GM12878 (cell line): ENCODE data around the gene ZNF462. TPM values are rescaled to one million over a fixed set of nuclear protein-coding genes. Genes with fewer than 3 reads are reported as not detected.

Experiments used
- BCL11A ChIP-seq: IDR thresholded peaks from 2 replicates; pipeline ENCODE4 v1.6.1; 2011; ENCODE audit warnings: low read depth, low read length
- CBFB ChIP-seq: IDR thresholded peaks from 2 replicates; pipeline ENCODE4 v1.6.1; 2016; ENCODE audit warnings: antibody characterized with exemption, low read depth
- CBX5 ChIP-seq: sonication (generic); IDR thresholded peaks from 2 replicates; pipeline ENCODE4 v1.6.1; 2016; ENCODE audit warnings: low read depth, moderate library complexity, mild to moderate bottlenecking, inconsistent platforms
- CREB1 ChIP-seq: IDR thresholded peaks from 2 replicates; pipeline ENCODE4 v1.6.1; 2012; ENCODE audit warnings: low read depth, mild to moderate bottlenecking, inconsistent platforms
- HDAC2 ChIP-seq: fragments of 200-600 bp; sonication (generic); IDR thresholded peaks from 2 replicates; pipeline ENCODE4 v1.6.1; 2017
- IRF3 ChIP-seq: fragments of 450-650 bp; IDR thresholded peaks from 2 replicates; pipeline ENCODE4 v1.6.1; 2014; ENCODE audit warnings: mild to moderate bottlenecking
- IRF4 ChIP-seq: IDR thresholded peaks from 2 replicates; pipeline ENCODE4 v1.6.1; 2011; ENCODE audit warnings: low read depth, low read length
- KAT2A ChIP-seq: conservative IDR thresholded peaks from 2 replicates; pipeline ENCODE4 v1.6.1; 2011; ENCODE audit warnings: low read depth, low read length; ENCODE audit not compliant: control insufficient read depth
- MAX ChIP-seq: IDR thresholded peaks from 2 replicates; pipeline ENCODE4 v1.6.1; 2012; ENCODE audit warnings: low read depth, low read length, improper control_type of control experiment
- MLLT1 ChIP-seq: fragments of 450-650 bp; IDR thresholded peaks from 2 replicates; pipeline ENCODE4 v1.6.1; 2016; ENCODE audit warnings: mild to moderate bottlenecking
- NR2C2 ChIP-seq: IDR thresholded peaks from 2 replicates; pipeline ENCODE4 v1.6.1; 2011; ENCODE audit warnings: borderline replicate concordance, low read depth; ENCODE audit not compliant: control insufficient read depth, insufficient read length
- PBX3 ChIP-seq: IDR thresholded peaks from 2 replicates; pipeline ENCODE4 v1.6.1; 2011; ENCODE audit warnings: mild to moderate bottlenecking, low read depth, low read length, moderate library complexity; ENCODE audit not compliant: insufficient replicate concordance
- POLR2A ChIP-seq: IDR thresholded peaks from 2 replicates; pipeline ENCODE4 v1.6.1; 2011; ENCODE audit warnings: low read depth, mild to moderate bottlenecking, low read length
- RAD51 ChIP-seq: fragments of 450-650 bp; IDR thresholded peaks from 2 replicates; pipeline ENCODE4 v1.6.1; 2016; ENCODE audit warnings: moderate library complexity, mild to moderate bottlenecking, inconsistent platforms
- RCOR1 ChIP-seq: conservative IDR thresholded peaks from 2 replicates; pipeline ENCODE4 v1.6.1; 2012; ENCODE audit warnings: low read depth, low read length, improper control_type of control experiment
- RELA ChIP-seq: fragments of 450-650 bp; IDR thresholded peaks from 2 replicates; pipeline ENCODE4 v1.8.0; 2014; ENCODE audit warnings: borderline replicate concordance; ENCODE audit not compliant: partially characterized antibody
- SMC3 ChIP-seq: IDR thresholded peaks from 2 replicates; pipeline ENCODE4 v1.6.1; 2011; ENCODE audit warnings: low read length, improper control_type of control experiment, borderline replicate concordance
- SPI1 ChIP-seq: IDR thresholded peaks from 2 replicates; pipeline ENCODE4 v1.6.1; 2011; ENCODE audit warnings: low read depth, mild to moderate bottlenecking, low read length, moderate library complexity, borderline replicate concordance; ENCODE audit not compliant: insufficient read depth
- SREBF2 ChIP-seq: IDR thresholded peaks from 2 replicates; pipeline ENCODE4 v1.6.1; 2012; ENCODE audit warnings: mild to moderate bottlenecking, low read length
- SRF ChIP-seq, 2 experiments: IDR thresholded peaks; 2 replicates each; pipeline ENCODE4 v1.6.1; 2011; ENCODE audit warnings: low read depth in 2 of 2, low read length in 2 of 2, mild to moderate bottlenecking in 1 of 2, moderate library complexity in 1 of 2
- SUZ12 ChIP-seq: fragments of 200-600 bp; sonication (generic); IDR thresholded peaks from one replicate; pipeline ENCODE4 v1.6.1; 2018; ENCODE audit warnings: antibody characterized with exemption, mild to moderate bottlenecking; ENCODE audit not compliant: unreplicated experiment
- TARDBP ChIP-seq: IDR thresholded peaks from 2 replicates; pipeline ENCODE4 v1.6.1; 2016; ENCODE audit warnings: borderline replicate concordance
- ZNF592 ChIP-seq: fragments of 450-650 bp; IDR thresholded peaks from 2 replicates; pipeline ENCODE4 v1.6.1; 2017; ENCODE audit warnings: mild to moderate bottlenecking, moderate library complexity
- polyA plus RNA-seq, 11 experiments: library from polyadenylated mRNA; depleted of rRNA in 4 of 11; unstranded in 6 of 11; stranded (reverse) in 5 of 11; fragments of >200 nt; fragmentation: Nextera tagmentation in 4 of 11; fragmentation: Illumina TruSeq in 1 of 11; extraction: Ambion mirVana in 4 of 11; extraction: Trizol in 1 of 11; gene quantifications; 1 replicate in 1 of 11; 2 replicates in 10 of 11; pipeline versions ENCODE4 v1.2.1 to v1.2.3, GENCODE V29; 2011 to 2016; ENCODE audit warnings: inconsistent platforms in 2 of 11, missing spikeins in 2 of 11, low read depth in 1 of 11
- total RNA-seq, 4 experiments: library from RNA; depleted of rRNA in 3 of 4; stranded (reverse); fragments of >200 nt in 3 of 4; fragmentation: Illumina TruSeq in 1 of 4; extraction: Trizol in 1 of 4; gene quantifications; 2 replicates each; pipeline versions ENCODE4 v1.2.1 to v1.2.3, GENCODE V29; 2013 to 2021

ZNF462 gene
- total and polyA plus RNA-seq, 10 of the 15 experiments (the other 5 are each of a cell fraction or from before 2014, with no cell fraction given) = 0.27 to 13.7 (median 0.55) TPM

- TF ChIP-seq ZNF592 = no peak
- TF ChIP-seq NR2C2 = no peak
- TF ChIP-seq SREBF2 = no peak
- no peak for TF ChIP-seq SUZ12
- TF ChIP-seq PBX3 = no peak
- TF ChIP-seq POLR2A = no peak
- TF ChIP-seq IRF4 = no peak
- TF ChIP-seq TARDBP = no peak
- no peak for TF ChIP-seq HDAC2
- no peak for TF ChIP-seq CREB1
- no peak for TF ChIP-seq SRF (IDR thresholded peaks at IDR 0.05; ENCODE audit: low read depth in 2 of 2, low read length in 2 of 2)
- TF ChIP-seq BCL11A = peak; percentile 64
- TF ChIP-seq CBX5 = no peak
- TF ChIP-seq MLLT1 = 0 out of 2 replicates have a peak, but pooled peaks have one; percentile 33
- no peak for TF ChIP-seq SMC3
- TF ChIP-seq RAD51 = no peak
- no peak for TF ChIP-seq CBFB
- TF ChIP-seq SPI1 = no peak
- no peak for TF ChIP-seq MAX
- TF ChIP-seq RELA = no peak
- no peak for TF ChIP-seq IRF3
- no peak for TF ChIP-seq KAT2A
- no peak for TF ChIP-seq RCOR1
Measured at GRCh38 chr9:107039542-107039941, 176.6 kb downstream of the ZNF462 start (continued).
